Measurements from ENCODE around the gene CDC42EP1.

DNA sequence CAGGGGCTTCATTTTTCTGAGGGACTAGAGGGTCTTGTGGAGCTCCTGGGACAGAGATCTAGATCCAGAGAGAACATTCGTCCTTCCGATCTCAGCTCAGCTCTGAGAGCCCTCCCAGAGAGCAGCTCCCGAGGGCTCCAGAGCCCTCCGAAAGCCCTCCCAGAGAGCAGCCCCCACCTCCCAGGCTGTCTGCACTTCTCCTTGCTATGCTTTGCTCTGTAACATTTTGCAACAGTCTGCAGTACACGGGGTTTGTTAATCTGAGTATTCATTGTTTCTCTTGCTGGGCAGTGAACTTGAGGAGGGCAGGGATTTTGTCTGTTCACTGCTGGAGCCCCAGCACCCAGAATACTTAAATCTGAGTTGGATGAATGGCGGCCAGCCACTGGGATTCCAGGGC lies 50.9 kb downstream of the CDC42EP1 start:
- TF ChIP-seq YY1 (IDR thresholded peaks at IDR 0.05; ENCODE audit: low read depth), result no peak
- TF ChIP-seq REST (IDR thresholded peaks at IDR 0.05; ENCODE audit: low read depth, low read length), result no peak
- TF ChIP-seq EZH2phosphoT487 (IDR thresholded peaks at IDR 0.05; ENCODE audit: borderline replicate concordance, low read depth), result no peak
- TF ChIP-seq, protein P1, sequence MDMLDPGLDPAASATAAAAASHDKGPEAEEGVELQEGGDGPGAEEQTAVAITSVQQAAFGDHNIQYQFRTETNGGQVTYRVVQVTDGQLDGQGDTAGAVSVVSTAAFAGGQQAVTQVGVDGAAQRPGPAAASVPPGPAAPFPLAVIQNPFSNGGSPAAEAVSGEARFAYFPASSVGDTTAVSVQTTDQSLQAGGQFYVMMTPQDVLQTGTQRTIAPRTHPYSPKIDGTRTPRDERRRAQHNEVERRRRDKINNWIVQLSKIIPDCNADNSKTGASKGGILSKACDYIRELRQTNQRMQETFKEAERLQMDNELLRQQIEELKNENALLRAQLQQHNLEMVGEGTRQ (IDR thresholded peaks at IDR 0.05; ENCODE audit: borderline replicate concordance, low read depth, low read length), result no peak
- TF ChIP-seq RFX5 (IDR thresholded peaks at IDR 0.05; ENCODE audit: low read length), result no peak
- TF ChIP-seq, protein P2, sequence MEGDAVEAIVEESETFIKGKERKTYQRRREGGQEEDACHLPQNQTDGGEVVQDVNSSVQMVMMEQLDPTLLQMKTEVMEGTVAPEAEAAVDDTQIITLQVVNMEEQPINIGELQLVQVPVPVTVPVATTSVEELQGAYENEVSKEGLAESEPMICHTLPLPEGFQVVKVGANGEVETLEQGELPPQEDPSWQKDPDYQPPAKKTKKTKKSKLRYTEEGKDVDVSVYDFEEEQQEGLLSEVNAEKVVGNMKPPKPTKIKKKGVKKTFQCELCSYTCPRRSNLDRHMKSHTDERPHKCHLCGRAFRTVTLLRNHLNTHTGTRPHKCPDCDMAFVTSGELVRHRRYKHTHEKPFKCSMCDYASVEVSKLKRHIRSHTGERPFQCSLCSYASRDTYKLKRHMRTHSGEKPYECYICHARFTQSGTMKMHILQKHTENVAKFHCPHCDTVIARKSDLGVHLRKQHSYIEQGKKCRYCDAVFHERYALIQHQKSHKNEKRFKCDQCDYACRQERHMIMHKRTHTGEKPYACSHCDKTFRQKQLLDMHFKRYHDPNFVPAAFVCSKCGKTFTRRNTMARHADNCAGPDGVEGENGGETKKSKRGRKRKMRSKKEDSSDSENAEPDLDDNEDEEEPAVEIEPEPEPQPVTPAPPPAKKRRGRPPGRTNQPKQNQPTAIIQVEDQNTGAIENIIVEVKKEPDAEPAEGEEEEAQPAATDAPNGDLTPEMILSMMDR (IDR thresholded peaks at IDR 0.05), result no peak
- TF ChIP-seq, protein P3, sequence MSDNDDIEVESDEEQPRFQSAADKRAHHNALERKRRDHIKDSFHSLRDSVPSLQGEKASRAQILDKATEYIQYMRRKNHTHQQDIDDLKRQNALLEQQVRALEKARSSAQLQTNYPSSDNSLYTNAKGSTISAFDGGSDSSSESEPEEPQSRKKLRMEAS (IDR thresholded peaks at IDR 0.05; ENCODE audit: low read depth), result no peak
- TF ChIP-seq RAD21 (IDR thresholded peaks at IDR 0.05; ENCODE audit: low read length), result no peak
- TF ChIP-seq NRF1 (IDR thresholded peaks at IDR 0.05; ENCODE audit: low read depth, low read length), result no peak

Data from SK-N-SH (cell line).